ENCODE results near the gene MADD.

Gene MADD

GRCh38 chr11:47269829-47270305, at the start of gene MADD:
MADD (plus strand) TSS chr11:47270133.
- peak; percentile 85 for DNase-seq (ENCODE audit: low read depth)

- DNase-seq (ENCODE audit: low read depth), result no peak
Observed at GRCh38 chr11:47220401-47220821, 49.5 kb upstream of the MADD start.

GRCh38 chr11:47222696-47223095, 47.2 kb upstream of the MADD start:
- no peak for DNase-seq (ENCODE audit: low read depth)

- DNase-seq (ENCODE audit: low read depth), result no peak
Observed at GRCh38 chr11:47225552-47226400, 44.2 kb upstream of the MADD start.

- DNase-seq (ENCODE audit: low read depth), result no peak
Observed at GRCh38 chr11:47229161-47229560, 40.8 kb upstream of the MADD start.

- no peak for DNase-seq (ENCODE audit: low read depth)
Observed at GRCh38 chr11:47233051-47233450, 36.9 kb upstream of the MADD start.

- no peak for DNase-seq (ENCODE audit: low read depth)
Observed at GRCh38 chr11:47233989-47234668, 35.8 kb upstream of the MADD start.

GRCh38 chr11:47234669-47235100, 35.2 kb upstream of the MADD start:
- peak; percentile 30 for DNase-seq (ENCODE audit: low read depth)

GRCh38 chr11:47235163-47235562, 34.8 kb upstream of the MADD start:
- no peak for DNase-seq (ENCODE audit: low read depth)

GRCh38 chr11:47236482-47236881, 33.5 kb upstream of the MADD start:
- no peak for DNase-seq (ENCODE audit: low read depth)

- no peak for DNase-seq (ENCODE audit: low read depth)
Observed at GRCh38 chr11:47239852-47240251, 30.1 kb upstream of the MADD start.

- no peak for DNase-seq (ENCODE audit: low read depth)
Observed at GRCh38 chr11:47241841-47242301, 28.1 kb upstream of the MADD start.

- no peak for DNase-seq (ENCODE audit: low read depth)
Observed at GRCh38 chr11:47242596-47243192, 27.2 kb upstream of the MADD start.

GRCh38 chr11:47243454-47243853, 26.5 kb upstream of the MADD start:
- DNase-seq (ENCODE audit: low read depth), result no peak

GRCh38 chr11:47244448-47245350, 25.2 kb upstream of the MADD start:
- DNase-seq (ENCODE audit: low read depth), result no peak

- no peak for DNase-seq (ENCODE audit: low read depth)
Observed at GRCh38 chr11:47245611-47246357, 24.1 kb upstream of the MADD start.

GRCh38 chr11:47247502-47247901, 22.4 kb upstream of the MADD start:
- DNase-seq (ENCODE audit: low read depth), result no peak

GRCh38 chr11:47248304-47248663, 21.6 kb upstream of the MADD start:
- no peak for DNase-seq (ENCODE audit: low read depth)

- peak; percentile 79 for DNase-seq (ENCODE audit: low read depth)
Observed at GRCh38 chr11:47248664-47249377, 21.1 kb upstream of the MADD start, which contains the start of gene ACP2. ACP2 (minus strand) TSS chr11:47248814; CDS start chr11:47248789, 25 bp downstream.

GRCh38 chr11:47249378-47249715, 20.6 kb upstream of the MADD start:
- no peak for DNase-seq (ENCODE audit: low read depth)
